ENCODE measurements around the gene EPSTI1.

EPSTI1 gene

GRCh38 chr13:42968906-42969305 is 23.1 kb downstream of the EPSTI1 start:
- DNase-seq (ENCODE audit: low read depth): no peak
- no peak overlapping the region for H3K4me3 ChIP-seq (ENCODE audit: control insufficient read depth, low read depth, low read length)
- TF ChIP-seq, protein P1, sequence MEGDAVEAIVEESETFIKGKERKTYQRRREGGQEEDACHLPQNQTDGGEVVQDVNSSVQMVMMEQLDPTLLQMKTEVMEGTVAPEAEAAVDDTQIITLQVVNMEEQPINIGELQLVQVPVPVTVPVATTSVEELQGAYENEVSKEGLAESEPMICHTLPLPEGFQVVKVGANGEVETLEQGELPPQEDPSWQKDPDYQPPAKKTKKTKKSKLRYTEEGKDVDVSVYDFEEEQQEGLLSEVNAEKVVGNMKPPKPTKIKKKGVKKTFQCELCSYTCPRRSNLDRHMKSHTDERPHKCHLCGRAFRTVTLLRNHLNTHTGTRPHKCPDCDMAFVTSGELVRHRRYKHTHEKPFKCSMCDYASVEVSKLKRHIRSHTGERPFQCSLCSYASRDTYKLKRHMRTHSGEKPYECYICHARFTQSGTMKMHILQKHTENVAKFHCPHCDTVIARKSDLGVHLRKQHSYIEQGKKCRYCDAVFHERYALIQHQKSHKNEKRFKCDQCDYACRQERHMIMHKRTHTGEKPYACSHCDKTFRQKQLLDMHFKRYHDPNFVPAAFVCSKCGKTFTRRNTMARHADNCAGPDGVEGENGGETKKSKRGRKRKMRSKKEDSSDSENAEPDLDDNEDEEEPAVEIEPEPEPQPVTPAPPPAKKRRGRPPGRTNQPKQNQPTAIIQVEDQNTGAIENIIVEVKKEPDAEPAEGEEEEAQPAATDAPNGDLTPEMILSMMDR (IDR thresholded peaks at IDR 0.05; ENCODE audit: control insufficient read depth, insufficient read depth, low read depth, low read length, missing control alignments): no peak

GRCh38 chr13:42967660-42968059 is 24.4 kb downstream of the EPSTI1 start:
- no peak for DNase-seq (ENCODE audit: low read depth)
- no peak overlapping the region for H3K4me3 ChIP-seq (ENCODE audit: control insufficient read depth, low read depth, low read length)
- TF ChIP-seq, protein P1 (IDR thresholded peaks at IDR 0.05; ENCODE audit: control insufficient read depth, insufficient read depth, low read depth, low read length, missing control alignments): no peak

- no peak overlapping the region for H3K4me3 ChIP-seq (ENCODE audit: control insufficient read depth, low read depth, low read length)
- DNase-seq (ENCODE audit: low read depth): no peak
- TF ChIP-seq, protein P1 (IDR thresholded peaks at IDR 0.05; ENCODE audit: control insufficient read depth, insufficient read depth, low read depth, low read length, missing control alignments): no peak
These were observed 26.8 kb downstream of the EPSTI1 start for GRCh38 chr13:42965281-42965680.

DNA sequence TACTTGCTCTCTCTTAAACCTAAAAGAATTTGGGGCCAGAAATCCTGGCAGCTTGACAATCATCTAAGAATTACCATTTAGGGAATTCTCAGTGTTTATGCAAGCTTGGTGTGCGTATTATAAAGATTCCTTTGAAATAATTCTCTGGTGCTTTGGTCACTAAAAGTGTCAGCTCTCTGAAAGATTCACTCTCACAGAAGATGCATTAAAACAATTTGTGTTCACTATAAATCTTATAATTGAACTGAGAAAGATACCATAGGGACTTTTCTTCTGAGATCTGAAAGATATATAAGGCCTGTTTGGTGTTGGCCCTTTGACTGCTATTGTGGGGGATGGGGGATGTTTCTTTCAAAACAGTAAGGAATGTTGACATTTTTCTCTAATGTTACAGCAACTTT is 27.3 kb downstream of the EPSTI1 start:
- DNase-seq (ENCODE audit: low read depth): no peak
- no peak overlapping the region for H3K4me3 ChIP-seq (ENCODE audit: control insufficient read depth, low read depth, low read length)
- TF ChIP-seq, protein P1 (IDR thresholded peaks at IDR 0.05; ENCODE audit: control insufficient read depth, insufficient read depth, low read depth, low read length, missing control alignments): no peak

DNA sequence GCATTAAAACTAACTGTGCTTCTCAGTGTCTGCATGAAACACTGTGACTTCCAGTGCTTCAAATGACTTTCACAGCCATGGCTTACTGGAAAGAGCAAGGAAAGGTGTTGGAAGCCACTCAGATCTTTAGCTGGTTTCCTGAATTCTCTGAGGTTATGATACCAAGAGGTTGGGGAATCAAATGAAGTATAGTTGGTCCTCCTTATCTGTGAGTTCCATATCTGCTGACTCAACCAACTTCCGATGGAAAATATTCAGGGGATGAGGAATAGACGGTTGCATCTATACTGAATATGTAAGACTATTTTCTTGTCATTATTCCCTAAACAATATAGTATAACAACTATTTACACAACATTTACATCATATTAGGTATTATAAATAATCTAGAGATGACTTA is 32.4 kb downstream of the EPSTI1 start:
- no peak for DNase-seq (ENCODE audit: low read depth)
- no peak overlapping the region for H3K4me3 ChIP-seq (ENCODE audit: control insufficient read depth, low read depth, low read length)
- TF ChIP-seq, protein P1 (IDR thresholded peaks at IDR 0.05; ENCODE audit: control insufficient read depth, insufficient read depth, low read depth, low read length, missing control alignments): no peak

GRCh38 chr13:42957881-42958280 is 34.2 kb downstream of the EPSTI1 start:
- TF ChIP-seq, protein P1 (IDR thresholded peaks at IDR 0.05; ENCODE audit: control insufficient read depth, insufficient read depth, low read depth, low read length, missing control alignments): no peak
- no peak overlapping the region for H3K4me3 ChIP-seq (ENCODE audit: control insufficient read depth, low read depth, low read length)
- no peak for DNase-seq (ENCODE audit: low read depth)

GRCh38 chr13:42950181-42950580 is 41.9 kb downstream of the EPSTI1 start:
- no peak overlapping the region for H3K4me3 ChIP-seq (ENCODE audit: control insufficient read depth, low read depth, low read length)
- no peak for DNase-seq (ENCODE audit: low read depth)
- TF ChIP-seq, protein P1 (IDR thresholded peaks at IDR 0.05; ENCODE audit: control insufficient read depth, insufficient read depth, low read depth, low read length, missing control alignments): no peak

Measured in AG09309 (cell line).